H54 (cell line): Measurements from ENCODE around the gene NFKBIL1.
"Not testable (repeated sequence)": the region's sequence is repeated elsewhere in the genome, so short reads cannot be mapped to it uniquely, and the experiment has no call there.

Source experiments
- DNase-seq: peaks from one replicate; pipeline ENCODE4 v3.0.0; 2011; ENCODE audit warnings: low spot score, mixed read lengths; ENCODE audit not compliant: insufficient read length
- FAIRE-seq: peaks from 3 replicates; lab custom pipeline; 2011; peaks lifted over from hg19 to GRCh38; lab: Jason Lieb, UNC
- POLR2A ChIP-seq: IDR thresholded peaks from 2 replicates; pipeline ENCODE4 v1.6.1; 2011; ENCODE audit warnings: low read depth, mild to moderate bottlenecking, low read length

The NFKBIL1 gene

DNA sequence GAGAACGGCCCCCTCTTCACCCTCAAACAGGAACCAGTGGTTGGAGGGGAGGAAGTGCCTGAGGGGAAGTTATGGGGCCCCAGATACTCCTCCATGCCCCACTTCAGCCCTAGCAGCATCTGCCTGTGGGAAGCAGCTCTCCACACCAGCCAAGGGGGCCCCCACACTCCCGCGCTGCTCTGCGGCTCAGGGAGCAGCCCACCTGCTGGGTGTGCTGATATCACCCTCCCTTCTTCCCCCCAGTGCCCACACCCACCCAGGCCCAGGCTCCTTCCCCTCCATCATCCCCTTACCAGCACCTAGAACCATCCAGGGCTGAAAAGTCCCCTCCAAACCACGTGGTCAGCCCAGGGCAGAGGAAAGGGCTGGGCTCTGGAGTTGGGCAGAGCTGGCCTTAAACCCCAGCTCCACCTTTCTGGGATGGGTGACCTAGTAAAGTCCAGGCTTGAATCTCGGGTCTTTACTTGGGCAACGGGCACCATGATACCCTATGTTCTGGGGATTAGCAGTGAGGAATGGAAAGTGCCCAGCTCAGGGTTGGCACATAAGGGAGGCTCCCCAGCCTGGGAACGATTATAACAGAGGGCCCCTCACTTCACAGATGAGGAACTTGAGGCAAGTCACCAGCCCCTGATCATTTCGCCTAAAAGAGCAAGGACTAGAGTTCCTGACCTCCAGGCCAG is 39.3 kb downstream of the NFKBIL1 start:
- TF ChIP-seq POLR2A = no peak
- FAIRE-seq (no peak), DNase-seq (no peak)

DNA sequence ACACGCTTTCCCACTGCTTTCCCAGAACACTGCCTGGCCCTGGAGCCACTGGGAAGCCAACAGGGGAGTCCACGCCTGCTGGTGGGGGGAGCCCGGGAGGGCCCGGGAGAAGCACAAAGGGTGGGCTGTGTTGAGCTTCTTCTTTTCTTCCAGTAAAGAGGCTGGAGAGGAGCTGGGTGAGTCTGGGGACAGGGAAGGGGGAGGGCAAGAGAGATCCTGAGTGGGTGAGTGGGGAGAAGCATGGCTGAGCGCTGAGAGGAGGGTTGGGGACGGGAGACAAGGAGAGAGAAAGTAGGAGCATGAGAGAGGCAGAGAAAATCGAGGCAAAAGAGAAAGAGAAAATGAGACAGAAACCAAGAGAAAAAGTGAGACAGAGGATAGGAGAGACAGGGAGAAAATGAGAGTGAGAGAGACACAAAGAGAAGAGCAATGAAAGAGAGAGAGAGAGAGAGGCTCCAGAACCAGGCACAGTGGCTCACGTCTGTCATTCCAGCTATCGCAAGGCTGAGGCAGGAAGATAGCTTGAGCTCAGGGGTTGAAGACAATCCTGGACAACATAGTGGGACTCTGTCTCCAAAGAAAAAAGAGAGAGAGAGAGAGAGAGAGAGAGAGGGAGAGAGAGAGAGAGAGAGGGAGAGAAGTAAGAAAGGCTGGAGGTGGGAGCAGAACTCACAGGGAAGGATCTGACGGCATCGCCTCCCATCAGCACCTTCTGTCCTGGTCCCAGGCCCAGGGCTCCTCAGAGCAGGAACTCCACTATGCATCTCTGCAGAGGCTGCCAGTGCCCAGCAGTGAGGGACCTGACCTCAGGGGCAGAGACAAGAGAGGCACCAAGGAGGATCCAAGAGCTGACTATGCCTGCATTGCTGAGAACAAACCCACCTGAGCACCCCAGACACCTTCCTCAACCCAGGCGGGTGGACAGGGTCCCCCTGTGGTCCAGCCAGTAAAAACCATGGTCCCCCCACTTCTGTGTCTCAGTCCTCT is 40.7 kb downstream of the NFKBIL1 start:
- no peak for FAIRE-seq
- TF ChIP-seq POLR2A = no peak
- no peak for DNase-seq

DNA sequence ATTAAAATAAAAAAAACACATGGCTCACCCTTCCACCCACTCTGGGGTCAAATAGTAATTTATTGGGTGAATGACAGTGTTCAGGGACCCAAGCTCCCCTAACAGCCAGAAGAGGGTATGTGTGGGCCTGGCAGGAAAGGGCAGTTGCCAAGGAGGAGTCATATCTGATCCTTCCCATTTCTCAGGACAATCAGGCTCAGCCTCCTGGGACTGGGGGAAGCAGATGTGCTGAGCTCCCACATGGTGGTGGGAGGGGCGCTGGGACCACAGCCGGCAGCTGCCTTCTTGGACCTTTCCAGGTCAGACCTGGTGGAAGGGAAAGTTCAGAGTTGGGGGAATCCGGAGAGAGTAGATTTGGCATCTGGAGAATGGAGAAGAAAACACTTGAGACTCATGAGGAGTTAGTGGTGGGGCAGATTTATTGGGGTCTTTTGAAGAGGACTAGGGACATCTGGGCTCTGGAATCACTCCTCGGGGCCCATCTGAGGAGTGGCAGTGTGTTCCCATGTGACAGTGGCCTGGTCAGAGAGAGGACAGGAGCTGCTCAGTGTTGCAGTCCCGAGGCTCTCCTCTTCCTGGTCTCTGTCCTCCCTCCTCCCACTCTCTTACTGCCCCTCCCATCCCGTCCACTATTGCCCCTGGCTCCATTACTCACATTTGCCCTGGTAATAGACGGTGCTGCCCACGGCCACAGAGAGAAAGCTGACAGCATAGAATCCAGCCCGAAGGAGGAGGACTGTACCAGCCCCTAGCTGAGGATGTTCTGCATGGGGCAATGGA is 41.7 kb downstream of the NFKBIL1 start:
- DNase-seq (no peak), FAIRE-seq (no peak)
- TF ChIP-seq POLR2A = no peak

DNA sequence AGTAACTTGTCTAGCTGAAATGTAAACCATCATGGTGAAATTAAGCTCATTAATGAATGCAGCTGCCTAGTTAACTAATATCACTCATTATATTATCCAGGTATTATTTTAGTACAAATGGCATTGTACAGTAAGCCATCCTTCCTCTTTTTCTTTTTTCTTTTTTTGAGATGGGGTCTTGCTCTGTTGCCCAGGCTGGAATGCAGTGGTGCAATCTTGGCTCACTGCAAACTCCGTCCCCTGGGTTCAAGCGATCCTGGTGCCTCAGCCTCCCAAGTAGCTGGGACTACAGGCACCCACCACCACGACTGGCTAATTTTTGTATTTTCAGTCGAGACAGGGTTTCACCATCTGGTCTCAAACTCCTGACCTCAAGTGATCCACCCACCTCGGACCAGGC is 43.3 kb downstream of the NFKBIL1 start:
- DNase-seq, FAIRE-seq: not testable (repeated sequence)

DNA sequence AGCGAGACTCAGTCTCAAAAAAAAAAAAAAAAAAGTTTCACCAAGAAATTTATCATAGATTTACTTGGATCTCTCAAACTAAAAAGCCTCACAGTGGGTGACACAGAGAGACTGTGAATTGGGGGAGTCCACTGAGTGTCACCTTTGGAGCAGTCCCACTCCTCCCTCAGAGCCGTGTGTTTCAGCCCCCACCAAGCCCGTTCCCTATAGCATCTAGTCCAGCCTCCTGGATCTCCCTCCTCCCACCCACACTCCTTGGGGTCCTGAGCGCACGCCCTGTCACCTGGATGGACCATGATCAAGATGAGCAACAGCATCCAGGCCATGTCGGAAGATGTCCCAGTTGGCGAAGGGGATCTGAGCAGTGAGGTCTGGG is 45.0 kb downstream of the NFKBIL1 start:
- FAIRE-seq (no peak), DNase-seq (no peak)
- no peak for TF ChIP-seq POLR2A

DNA sequence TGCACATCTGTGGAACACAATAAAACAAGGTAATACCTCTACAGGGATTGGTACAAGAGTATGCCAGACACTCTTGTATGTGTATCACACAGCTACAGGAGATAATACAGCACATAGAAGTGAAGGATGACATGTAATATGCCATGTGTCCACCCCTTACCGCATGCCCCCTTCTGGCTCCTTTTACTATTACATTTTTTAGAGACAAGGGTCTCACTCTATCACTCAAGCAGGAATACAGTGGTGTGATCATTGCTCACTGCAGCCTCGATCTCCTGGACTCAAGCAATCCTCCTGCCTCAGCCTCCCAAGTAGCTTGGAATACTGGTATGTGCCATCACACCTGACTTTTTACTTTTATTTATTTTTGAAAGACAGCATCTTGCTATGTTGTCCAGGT is 49.6 kb downstream of the NFKBIL1 start:
- TF ChIP-seq POLR2A = no peak
- FAIRE-seq (no peak), DNase-seq (no peak)

DNA sequence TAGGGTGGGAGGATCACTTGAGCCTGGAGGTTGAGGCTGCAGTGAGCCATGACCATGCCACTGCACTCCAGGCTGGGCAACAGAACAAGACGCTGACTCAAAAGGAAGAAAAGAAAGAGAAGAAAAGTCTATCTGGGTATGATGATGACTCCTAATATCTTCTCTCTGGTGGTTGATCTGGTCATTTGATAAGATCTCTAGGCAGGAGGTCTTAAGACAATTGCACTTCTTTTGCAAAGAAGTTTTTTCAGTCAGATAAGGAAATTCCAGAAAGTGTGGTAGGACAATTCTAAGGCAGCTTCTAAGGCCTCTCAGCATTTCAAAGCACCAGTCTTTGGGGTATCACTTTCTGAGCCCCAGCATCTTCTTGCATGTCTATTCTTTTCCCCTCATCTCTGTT is 59.9 kb downstream of the NFKBIL1 start:
- no peak for TF ChIP-seq POLR2A
- FAIRE-seq (no peak), DNase-seq (no peak)
